ENCODE measurements around the gene PLB1. TPM values are rescaled to one million over a fixed set of nuclear protein-coding genes. Genes with fewer than 3 reads are reported as not detected.
A peak's percentile ranks its signal among the peaks of the same experiment; 100 is the strongest.

The PLB1 gene
- polyA plus RNA-seq, 2 of the 4 experiments (the other 2 are of a cell fraction), result 0.26 to 1.4 TPM

DNA sequence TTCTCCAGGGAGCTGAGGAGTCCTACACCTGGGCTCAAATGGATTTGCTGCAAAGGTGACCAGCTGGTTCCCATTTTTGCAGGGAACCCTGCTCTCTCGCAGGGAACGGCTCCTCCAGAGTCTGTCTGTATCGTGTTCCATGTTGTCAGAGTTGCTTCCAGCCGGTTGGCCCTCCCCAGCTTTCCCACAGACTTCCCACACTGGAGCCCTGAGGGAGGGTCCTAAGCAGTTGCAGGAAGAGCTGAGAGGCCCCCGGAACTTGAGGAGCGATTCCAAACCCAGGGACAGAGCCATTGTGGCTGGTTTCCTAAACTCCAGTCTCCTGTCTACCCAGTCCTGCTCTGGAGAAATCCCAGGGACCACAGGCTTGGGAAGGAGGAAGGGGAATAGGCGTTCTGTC, 134.1 kb downstream of the PLB1 start:
- DNase-seq (ENCODE audit: low read depth in 1 of 2, low spot score in 1 of 2) (no peak), FAIRE-seq (no peak), ATAC-seq (no peak)
- no peak overlapping the region; a peak in 2 of 6 replicates for H3K27ac ChIP-seq
- no peak for TF ChIP-seq HOXB13 (CRISPR knock-in tag; IDR thresholded peaks at IDR 0.05; ENCODE audit: low read depth)
- TF ChIP-seq NPAS2 (CRISPR knock-in tag; IDR thresholded peaks at IDR 0.05; ENCODE audit: borderline replicate concordance), result no peak
- no peak for TF ChIP-seq JUN (IDR thresholded peaks at IDR 0.05)
- TF ChIP-seq, protein P1, sequence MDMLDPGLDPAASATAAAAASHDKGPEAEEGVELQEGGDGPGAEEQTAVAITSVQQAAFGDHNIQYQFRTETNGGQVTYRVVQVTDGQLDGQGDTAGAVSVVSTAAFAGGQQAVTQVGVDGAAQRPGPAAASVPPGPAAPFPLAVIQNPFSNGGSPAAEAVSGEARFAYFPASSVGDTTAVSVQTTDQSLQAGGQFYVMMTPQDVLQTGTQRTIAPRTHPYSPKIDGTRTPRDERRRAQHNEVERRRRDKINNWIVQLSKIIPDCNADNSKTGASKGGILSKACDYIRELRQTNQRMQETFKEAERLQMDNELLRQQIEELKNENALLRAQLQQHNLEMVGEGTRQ (IDR thresholded peaks at IDR 0.05), result no peak
- no peak for TF ChIP-seq GATA3 (IDR thresholded peaks at IDR 0.05; ENCODE audit: borderline replicate concordance)
- TF ChIP-seq HEYL (CRISPR knock-in tag; IDR thresholded peaks at IDR 0.05), result no peak
- TF ChIP-seq RAD21 (conservative IDR thresholded peaks at IDR 0.05 in 1 of 2, IDR thresholded peaks at IDR 0.05 in 1 of 2), result no peak
- no peak for TF ChIP-seq EHF (CRISPR knock-in tag; IDR thresholded peaks at IDR 0.05)
- TF ChIP-seq, protein P2, sequence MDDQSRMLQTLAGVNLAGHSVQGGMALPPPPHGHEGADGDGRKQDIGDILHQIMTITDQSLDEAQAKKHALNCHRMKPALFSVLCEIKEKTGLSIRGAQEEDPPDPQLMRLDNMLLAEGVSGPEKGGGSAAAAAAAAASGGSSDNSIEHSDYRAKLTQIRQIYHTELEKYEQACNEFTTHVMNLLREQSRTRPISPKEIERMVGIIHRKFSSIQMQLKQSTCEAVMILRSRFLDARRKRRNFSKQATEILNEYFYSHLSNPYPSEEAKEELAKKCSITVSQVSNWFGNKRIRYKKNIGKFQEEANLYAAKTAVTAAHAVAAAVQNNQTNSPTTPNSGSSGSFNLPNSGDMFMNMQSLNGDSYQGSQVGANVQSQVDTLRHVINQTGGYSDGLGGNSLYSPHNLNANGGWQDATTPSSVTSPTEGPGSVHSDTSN (IDR thresholded peaks at IDR 0.05), result no peak
- no peak for TF ChIP-seq CBX8 (IDR thresholded peaks at IDR 0.05)
- no peak for TF ChIP-seq ESRRA (IDR thresholded peaks at IDR 0.05; ENCODE audit: borderline replicate concordance, low read length)
- TF ChIP-seq, protein P3, sequence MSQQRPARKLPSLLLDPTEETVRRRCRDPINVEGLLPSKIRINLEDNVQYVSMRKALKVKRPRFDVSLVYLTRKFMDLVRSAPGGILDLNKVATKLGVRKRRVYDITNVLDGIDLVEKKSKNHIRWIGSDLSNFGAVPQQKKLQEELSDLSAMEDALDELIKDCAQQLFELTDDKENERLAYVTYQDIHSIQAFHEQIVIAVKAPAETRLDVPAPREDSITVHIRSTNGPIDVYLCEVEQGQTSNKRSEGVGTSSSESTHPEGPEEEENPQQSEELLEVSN (IDR thresholded peaks at IDR 0.05; ENCODE audit: borderline replicate concordance, low read depth), result no peak
- TF ChIP-seq EP300 (IDR thresholded peaks at IDR 0.05), result no peak
- TF ChIP-seq CBX2 (IDR thresholded peaks at IDR 0.05; ENCODE audit: borderline replicate concordance, low read depth), result no peak
- no peak for TF ChIP-seq CHD4 (IDR thresholded peaks at IDR 0.05; ENCODE audit: borderline replicate concordance)
- H3K4me3 ChIP-seq, result no peak overlapping the region
- H3K4me2 ChIP-seq, result no peak overlapping the region
- CTCF ChIA-PET, result interaction anchor here (0.6 to 4.5 kb wide), 11 partner anchors 9 to 124 kb away, joined by 3 to 17 read pairs (median 4); no protein-coding TSS in a partner anchor
- POLR2A ChIA-PET, result interaction anchor here (1.1 kb wide), 1 partner anchor 122 kb away, joined by 3 read pairs; the partner anchor contains the start of gene PPP1CB
- peaks cover 14% of the 10 kb centered on the region; the same call in 2 of the 3 replicates for H3K4me1 ChIP-seq
- no peaks in the 10 kb centered on the region for H3K9me3 ChIP-seq
- 78% methylated on average over 7 of the region's 7 CpGs for WGBS (ENCODE audit: missing lambda C conversion rate)

DNA sequence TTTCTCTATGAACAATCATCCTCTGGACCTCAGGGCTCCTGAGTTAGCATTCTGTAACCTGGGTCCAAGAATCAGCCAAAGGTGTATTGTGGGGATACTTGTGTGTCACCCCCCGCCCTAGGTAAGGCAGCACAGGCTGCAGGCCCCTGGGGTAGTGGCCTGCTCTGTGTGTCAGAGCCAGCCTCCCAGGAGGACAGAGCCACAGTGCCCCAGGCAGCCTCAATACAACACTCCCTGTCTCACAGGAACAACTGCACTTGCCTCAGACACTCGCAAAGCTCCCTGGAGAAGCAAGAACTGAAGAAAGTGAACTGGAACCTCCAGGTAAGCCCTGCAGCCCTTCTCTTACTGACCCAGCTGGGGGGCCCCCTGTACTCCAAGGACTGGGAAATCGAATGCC, 134.5 kb downstream of the PLB1 start:
- WGBS (ENCODE audit: missing lambda C conversion rate), result 57% methylated on average over 2 of the region's 3 CpGs
- Histone ChIP-seq H3K4me1 (peaks cover 14% of the 10 kb centered on the region; the same call in 2 of the 3 replicates), H3K9me3 (no peaks in the 10 kb centered on the region), H3K4me2 (no peak overlapping the region), H3K4me3 (no peak overlapping the region), H3K27ac (peak overlapping the region in 1 of 2 experiments; percentile 2; a peak in 2 of 6 replicates)
- ChIA-PET CTCF (interaction anchor here (0.6 to 4.5 kb wide), 5 partner anchors 12 to 63 kb away, joined by 3 to 17 read pairs (median 5); no protein-coding TSS in a partner anchor), POLR2A (interaction anchor here (1.1 kb wide), 1 partner anchor 121 kb away, joined by 3 read pairs; the partner anchor contains the start of gene PPP1CB)
- DNase-seq (ENCODE audit: low read depth in 1 of 2, low spot score in 1 of 2) (no peak), ATAC-seq (no peak), FAIRE-seq (no peak)
- TF ChIP-seq NFE2L2 (conservative IDR thresholded peaks at IDR 0.05; ENCODE audit: low read length) (no peak), BHLHE40 (IDR thresholded peaks at IDR 0.05; ENCODE audit: low read depth, low read length) (no peak)
- TF ChIP-seq, protein P3 (IDR thresholded peaks at IDR 0.05; ENCODE audit: borderline replicate concordance, low read depth), result no peak

DNA sequence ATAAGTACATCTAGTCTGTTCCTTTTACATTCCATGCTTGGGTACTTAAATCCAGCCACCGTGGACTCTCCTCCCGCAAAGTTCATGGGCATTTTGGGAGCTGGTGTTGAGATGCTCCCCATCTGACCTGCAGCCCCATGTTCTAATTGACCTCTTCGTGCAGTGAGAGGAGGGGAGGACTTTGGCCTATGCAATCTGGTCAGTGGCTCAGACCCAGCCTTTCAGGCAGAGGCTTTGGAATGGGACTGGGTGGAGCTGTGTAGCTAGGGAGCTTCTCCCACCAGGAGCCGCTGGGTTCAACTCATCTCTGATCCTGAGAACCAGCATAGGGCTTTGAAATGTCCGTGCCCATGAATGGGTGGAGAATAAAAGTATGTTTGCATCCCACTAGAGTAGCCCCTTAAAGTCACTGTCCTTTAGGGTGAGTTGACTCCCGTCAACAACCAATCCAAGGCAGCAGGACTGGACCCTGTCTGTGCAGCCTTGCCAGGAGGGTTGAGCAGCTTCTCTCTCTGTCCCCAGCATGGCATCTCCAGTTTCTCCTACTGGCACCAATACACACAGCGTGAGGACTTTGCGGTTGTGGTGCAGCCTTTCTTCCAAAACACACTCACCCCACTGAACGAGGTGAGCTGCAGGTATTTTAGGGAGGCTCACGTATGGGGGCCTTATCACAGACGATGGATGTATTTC, 135.8 kb downstream of the PLB1 start:
- WGBS (ENCODE audit: missing lambda C conversion rate), result 72% methylated on average over 11 of the region's 11 CpGs
- TF ChIP-seq NR3C1 (IDR thresholded peaks at IDR 0.05) (no peak), RCOR1 (IDR thresholded peaks at IDR 0.05; ENCODE audit: low read depth, low read length) (no peak), RARB (CRISPR knock-in tag; IDR thresholded peaks at IDR 0.05) (no peak), FOSB (CRISPR knock-in tag; IDR thresholded peaks at IDR 0.05) (no peak), POLR2AphosphoS2 (conservative IDR thresholded peaks at IDR 0.05; ENCODE audit: low read length) (no peak), KDM1A (IDR thresholded peaks at IDR 0.05; ENCODE audit: low read depth) (no peak), MAFK (IDR thresholded peaks at IDR 0.05; ENCODE audit: partially characterized antibody) (no peak), JUN (IDR thresholded peaks at IDR 0.05) (no peak), EHF (CRISPR knock-in tag; IDR thresholded peaks at IDR 0.05) (no peak), BHLHE40 (IDR thresholded peaks at IDR 0.05; ENCODE audit: low read depth, low read length) (no peak), PHF8 (IDR thresholded peaks at IDR 0.05; ENCODE audit: borderline replicate concordance, low read depth) (no peak)
- TF ChIP-seq, protein P4, sequence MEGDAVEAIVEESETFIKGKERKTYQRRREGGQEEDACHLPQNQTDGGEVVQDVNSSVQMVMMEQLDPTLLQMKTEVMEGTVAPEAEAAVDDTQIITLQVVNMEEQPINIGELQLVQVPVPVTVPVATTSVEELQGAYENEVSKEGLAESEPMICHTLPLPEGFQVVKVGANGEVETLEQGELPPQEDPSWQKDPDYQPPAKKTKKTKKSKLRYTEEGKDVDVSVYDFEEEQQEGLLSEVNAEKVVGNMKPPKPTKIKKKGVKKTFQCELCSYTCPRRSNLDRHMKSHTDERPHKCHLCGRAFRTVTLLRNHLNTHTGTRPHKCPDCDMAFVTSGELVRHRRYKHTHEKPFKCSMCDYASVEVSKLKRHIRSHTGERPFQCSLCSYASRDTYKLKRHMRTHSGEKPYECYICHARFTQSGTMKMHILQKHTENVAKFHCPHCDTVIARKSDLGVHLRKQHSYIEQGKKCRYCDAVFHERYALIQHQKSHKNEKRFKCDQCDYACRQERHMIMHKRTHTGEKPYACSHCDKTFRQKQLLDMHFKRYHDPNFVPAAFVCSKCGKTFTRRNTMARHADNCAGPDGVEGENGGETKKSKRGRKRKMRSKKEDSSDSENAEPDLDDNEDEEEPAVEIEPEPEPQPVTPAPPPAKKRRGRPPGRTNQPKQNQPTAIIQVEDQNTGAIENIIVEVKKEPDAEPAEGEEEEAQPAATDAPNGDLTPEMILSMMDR (IDR thresholded peaks at IDR 0.05), result no peak
- TF ChIP-seq, protein P1 (IDR thresholded peaks at IDR 0.05), result no peak

More for the DNA sequence above, 135.8 kb downstream of the PLB1 start:
- Histone ChIP-seq H3K4me2 (no peak overlapping the region), H3K4me1 (peaks cover 14% of the 10 kb centered on the region; the same call in 2 of the 3 replicates), H3K9me3 (no peaks in the 10 kb centered on the region), H3K4me3 (no peak overlapping the region), H3K27ac (no peak overlapping the region; a peak in 1 of 6 replicates)
- POLR2A ChIA-PET, result no interaction called here
- CTCF ChIA-PET, result interaction anchor here (0.6 to 4.5 kb wide), 9 partner anchors 9 to 120 kb away, joined by 3 to 17 read pairs (median 4); partner anchors contain the start of gene PPP1CB
- FAIRE-seq (no peak), DNase-seq (ENCODE audit: low read depth in 1 of 2, low spot score in 1 of 2) (no peak), ATAC-seq (no peak)

All from A549 (cell line).